Vagina (tissue), 2 donors: Measurements from ENCODE around the gene RASGRP3.

Experiments
- CTCF ChIP-seq, 3 experiments: fragments of 450-650 bp in 2 of 3; fragments of 200-600 bp in 1 of 3; sonication (generic) in 1 of 3; IDR thresholded peaks; one replicate each; pipeline ENCODE4 v1.5.1; 2017 to 2019; ENCODE audit warnings: antibody characterized with exemption in 3 of 3, mild to moderate bottlenecking in 2 of 3, moderate library complexity in 2 of 3
- POLR2A ChIP-seq, 2 donors: fragments of 450-650 bp; IDR thresholded peaks; one replicate each; pipeline ENCODE4 v1.6.1; 2017; ENCODE audit warnings: antibody characterized with exemption in 2 of 2, mild to moderate bottlenecking in 2 of 2, moderate library complexity in 2 of 2

- no peak for TF ChIP-seq CTCF (IDR thresholded peaks at IDR 0.05)
- no peak for TF ChIP-seq POLR2A (IDR thresholded peaks at IDR 0.05)
Observed at GRCh38 chr2:33525666-33526065, 49.2 kb downstream of the RASGRP3 start.
